CD4-positive, alpha-beta memory T cell (primary cell): Measurements from ENCODE around the gene TPK1. TPM values are rescaled to one million over a fixed set of nuclear protein-coding genes. Genes with fewer than 3 reads are reported as not detected.

Source experiments
- CTCF ChIA-PET: fragments of 350-600 bp; sonication (Branson Sonifier 250); formaldehyde crosslinking; loops from one replicate; lab custom pipeline; 2021; ENCODE audit warnings: inconsistent platforms; ENCODE audit not compliant: partially characterized antibody; lab: Charles Lee
- POLR2A ChIA-PET: fragments of 350-600 bp; sonication (Branson Sonifier 250); formaldehyde crosslinking; loops from one replicate; lab custom pipeline; 2021; ENCODE audit not compliant: partially characterized antibody; lab: Charles Lee
- DNase-seq, 5 donors: peaks; one replicate each; pipeline versions ENCODE4 v3.0.0 to v3.0.0-alpha.2; 2020 to 2022; ENCODE audit warnings: mixed read lengths in 1 of 5
- H3K27ac ChIP-seq: one replicate; pipeline ENCODE4 v1.7.0; 2013; ENCODE audit warnings: low read depth, low read length
- H3K27me3 ChIP-seq: 2 replicates; pipeline ENCODE4 v1.7.0; 2013; ENCODE audit warnings: mild to moderate bottlenecking, low read length, moderate library complexity; ENCODE audit not compliant: insufficient read depth
- H3K36me3 ChIP-seq: 2 replicates; pipeline ENCODE4 v1.7.0; 2013; ENCODE audit warnings: mild to moderate bottlenecking, low read length, moderate library complexity; ENCODE audit not compliant: insufficient read depth
- H3K4me1 ChIP-seq: 2 replicates; pipeline ENCODE4 v1.7.0; 2013; ENCODE audit warnings: mild to moderate bottlenecking, low read length, moderate library complexity; ENCODE audit not compliant: insufficient read depth
- H3K4me3 ChIP-seq, 2 donors: one replicate each; pipeline ENCODE4 v1.7.0; 2013; ENCODE audit warnings: low read length in 2 of 2, mild to moderate bottlenecking in 1 of 2
- H3K9me3 ChIP-seq, 2 donors: one replicate each; pipeline ENCODE4 v1.7.0; 2013; ENCODE audit warnings: low read length in 2 of 2, control low read depth in 1 of 2; ENCODE audit not compliant: control insufficient read depth in 1 of 2
- H3K27ac Mint-ChIP-seq, 7 donors: one replicate each; pipeline ENCODE4 v1.8.0; 2020 to 2021; ENCODE audit warnings: mixed read lengths in 7 of 7, mild to moderate bottlenecking in 6 of 7, inconsistent platforms in 3 of 7, moderate library complexity in 3 of 7
- H3K27me3 Mint-ChIP-seq, 2 donors: one replicate each; pipeline ENCODE4 v1.8.0; 2020 to 2021; ENCODE audit warnings: mixed read lengths in 2 of 2
- H3K36me3 Mint-ChIP-seq, 2 donors: one replicate each; pipeline ENCODE4 v1.8.0; 2020 to 2021; ENCODE audit warnings: mixed read lengths in 2 of 2, inconsistent platforms in 1 of 2, mild to moderate bottlenecking in 1 of 2
- H3K4me1 Mint-ChIP-seq, 4 donors: one replicate each; pipeline ENCODE4 v1.8.0; 2020 to 2021; ENCODE audit warnings: mixed read lengths in 4 of 4, mild to moderate bottlenecking in 1 of 4
- H3K4me3 Mint-ChIP-seq, 8 donors: one replicate each; pipeline ENCODE4 v1.8.0; 2020 to 2021; ENCODE audit warnings: mixed read lengths in 8 of 8, mild to moderate bottlenecking in 7 of 8, moderate library complexity in 6 of 8, inconsistent platforms in 3 of 8
- H3K9me3 Mint-ChIP-seq, 8 donors: one replicate each; pipeline ENCODE4 v1.8.0; 2020 to 2021; ENCODE audit warnings: mixed read lengths in 8 of 8, mild to moderate bottlenecking in 5 of 8, inconsistent platforms in 3 of 8, moderate library complexity in 1 of 8
- intact Hi-C: fragments of 100-400 bp; cut with micrococcal nuclease; formaldehyde crosslinking; loops from one replicate; pipeline ENCODE4 v1.15.1; 2023
- polyA plus RNA-seq, 2 donors: library from polyadenylated mRNA; unstranded; fragments of 300-500 nt; fragmentation: Illumina TruSeq; gene quantifications; one replicate each; pipeline ENCODE4 v1.2.3, GENCODE V29; 2021
- total RNA-seq, 2 experiments: library from RNA; stranded (reverse); gene quantifications; one replicate each; pipeline ENCODE4 v1.2.3, GENCODE V29; 2021

TPK1 gene
- total and polyA plus RNA-seq, 4 experiments from 2014 or later: 25.2 to 30.7 (median 27.8) TPM

GRCh38 chr7:144723301-144723700 is 112.6 kb downstream of the TPK1 start:
- no peak for DNase-seq
- Histone ChIP-seq H3K27ac (no peak overlapping the region), H3K27me3 (no peaks in the 10 kb centered on the region), H3K9me3 (no peaks in the 10 kb centered on the region), H3K36me3 (no peaks in the 10 kb centered on the region), H3K4me1 (no peaks in the 10 kb centered on the region), H3K4me3 (no peak overlapping the region)
- Mint-ChIP-seq H3K4me1 (peaks cover 0 to 10% (median 2%) of the 10 kb centered on the region in 4 donors), H3K36me3 (peaks cover 13 to 34% of the 10 kb centered on the region in 2 donors), H3K27ac (no peak overlapping the region), H3K27me3 (no peaks in the 10 kb centered on the region), H3K4me3 (no peak overlapping the region), H3K9me3 (peaks cover 0 to 6% (median 0%) of the 10 kb centered on the region in 8 donors)
- CTCF ChIA-PET: no interaction called here
- POLR2A ChIA-PET: no interaction called here
- intact Hi-C loops: no loop called here

DNA sequence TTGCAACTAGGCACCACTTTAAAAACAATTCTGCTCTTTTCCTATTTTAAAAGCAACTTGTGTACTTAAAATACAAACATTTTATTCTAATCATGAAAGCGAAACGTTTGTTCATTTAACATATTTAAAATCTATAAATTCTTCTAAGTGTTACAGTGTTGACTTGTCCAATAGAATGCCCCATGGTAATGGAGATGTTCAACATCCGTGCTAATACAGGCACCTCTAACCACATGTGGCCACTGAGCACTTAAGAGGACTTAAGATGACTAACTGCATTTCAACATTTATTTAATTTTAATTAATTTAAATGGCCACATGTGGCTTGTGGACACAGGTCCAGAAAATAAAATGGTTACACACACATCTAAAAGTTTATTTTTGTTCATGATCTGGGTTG is 115.1 kb downstream of the TPK1 start:
- no peak overlapping the region for H3K4me3 Mint-ChIP-seq
- Histone ChIP-seq H3K27ac (no peak overlapping the region), H3K4me3 (no peak overlapping the region), H3K4me1 (no peaks in the 10 kb centered on the region), H3K9me3 (no peaks in the 10 kb centered on the region), H3K27me3 (no peaks in the 10 kb centered on the region), H3K36me3 (no peaks in the 10 kb centered on the region)
- H3K36me3 Mint-ChIP-seq: peaks cover 13 to 27% of the 10 kb centered on the region in 2 donors
- CTCF ChIA-PET: no interaction called here
- POLR2A ChIA-PET: no interaction called here
- H3K27me3 Mint-ChIP-seq: no peaks in the 10 kb centered on the region
- intact Hi-C loops: no loop called here
- no peak for DNase-seq
- peaks cover 0 to 11% (median 3%) of the 10 kb centered on the region in 4 donors for H3K4me1 Mint-ChIP-seq
- H3K9me3 Mint-ChIP-seq: peaks cover 0 to 7% (median 0%) of the 10 kb centered on the region in 8 donors
- H3K27ac Mint-ChIP-seq: no peak overlapping the region

DNA sequence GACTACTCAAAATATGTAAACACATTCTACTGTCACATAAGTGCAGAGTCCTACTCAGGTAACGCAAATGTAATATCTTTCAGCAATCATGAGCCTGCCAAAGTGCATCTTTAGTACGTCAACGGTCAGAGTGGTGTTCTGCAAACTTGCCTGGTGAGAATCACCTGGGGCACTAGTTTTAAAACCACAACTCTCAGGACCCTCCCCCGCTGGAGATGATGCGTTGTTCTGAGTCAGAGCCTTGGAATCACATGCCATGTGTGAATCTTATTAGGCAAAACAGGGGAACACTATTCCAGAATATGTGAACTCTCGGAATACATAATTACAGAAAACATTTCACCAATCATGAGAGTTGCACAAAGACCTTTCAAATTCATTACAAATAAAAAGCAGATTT is 115.7 kb downstream of the TPK1 start:
- no peaks in the 10 kb centered on the region for H3K36me3 ChIP-seq
- no peak overlapping the region for H3K27ac ChIP-seq
- no peak overlapping the region for H3K4me3 Mint-ChIP-seq
- peaks cover 12 to 27% of the 10 kb centered on the region in 2 donors for H3K36me3 Mint-ChIP-seq
- intact Hi-C loops: no loop called here
- H3K4me1 ChIP-seq: no peaks in the 10 kb centered on the region
- ChIA-PET POLR2A (no interaction called here), CTCF (no interaction called here)
- H3K9me3 Mint-ChIP-seq: peaks cover 0 to 7% (median 0%) of the 10 kb centered on the region in 8 donors
- no peak for DNase-seq
- H3K4me3 ChIP-seq: no peak overlapping the region
- no peak overlapping the region for H3K27ac Mint-ChIP-seq
- H3K27me3 ChIP-seq: no peaks in the 10 kb centered on the region
- no peaks in the 10 kb centered on the region for H3K9me3 ChIP-seq
- no peaks in the 10 kb centered on the region for H3K27me3 Mint-ChIP-seq
- H3K4me1 Mint-ChIP-seq: peaks cover 0 to 11% (median 2%) of the 10 kb centered on the region in 4 donors

DNA sequence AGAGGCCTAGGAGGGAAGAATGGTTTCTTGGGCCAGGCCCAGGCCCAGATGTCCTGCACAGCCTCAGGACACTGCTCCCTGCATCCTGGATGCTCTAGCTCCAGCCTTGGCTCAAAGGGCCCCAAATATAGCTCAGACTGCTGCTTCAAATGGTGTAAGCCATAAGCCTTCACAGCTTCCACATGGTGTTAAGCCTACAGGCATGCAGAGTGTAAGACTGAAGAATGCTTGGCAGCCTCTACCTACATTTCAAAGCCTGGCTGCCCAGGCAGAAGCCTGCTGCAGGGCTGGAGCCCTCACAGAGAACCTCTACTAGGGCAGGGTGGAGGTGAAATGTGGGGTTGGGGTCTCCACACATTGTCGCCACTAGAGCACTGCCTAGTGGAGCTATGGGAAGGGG is 118.1 kb downstream of the TPK1 start:
- ChIA-PET POLR2A (no interaction called here), CTCF (no interaction called here)
- H3K36me3 Mint-ChIP-seq: peaks cover 11 to 27% of the 10 kb centered on the region in 2 donors
- peaks cover 0 to 7% (median 0%) of the 10 kb centered on the region in 8 donors for H3K9me3 Mint-ChIP-seq
- no peaks in the 10 kb centered on the region for H3K9me3 ChIP-seq
- H3K27me3 Mint-ChIP-seq: no peaks in the 10 kb centered on the region
- no peak for DNase-seq
- no peak overlapping the region for H3K27ac ChIP-seq
- H3K27ac Mint-ChIP-seq: no peak overlapping the region
- H3K4me1 Mint-ChIP-seq: peaks cover 13 to 21% (median 14%) of the 10 kb centered on the region in 4 donors
- H3K4me3 Mint-ChIP-seq: no peak overlapping the region
- H3K4me3 ChIP-seq: no peak overlapping the region
- H3K4me1 ChIP-seq: no peaks in the 10 kb centered on the region
- no peaks in the 10 kb centered on the region for H3K27me3 ChIP-seq
- H3K36me3 ChIP-seq: no peaks in the 10 kb centered on the region
- intact Hi-C loops: no loop called here

DNA sequence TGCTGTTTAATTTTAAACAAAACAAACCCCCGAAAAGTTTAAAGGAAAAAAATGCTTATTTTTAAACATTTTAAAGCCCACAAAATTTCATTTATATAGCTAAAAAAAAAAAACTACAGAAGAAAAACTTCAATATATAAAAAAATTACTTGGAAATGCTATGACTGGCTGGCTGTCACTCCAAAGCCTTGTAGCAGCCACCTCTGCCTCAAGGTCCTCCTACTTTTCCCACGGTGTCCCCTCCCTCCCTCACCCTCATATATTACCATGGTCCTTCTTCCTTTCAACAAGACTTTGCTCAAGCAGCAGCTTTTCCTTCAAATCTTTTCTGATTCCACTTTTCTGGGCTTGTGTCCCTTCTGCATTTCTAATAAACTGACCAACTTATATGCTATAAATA is 122.0 kb downstream of the TPK1 start:
- DNase-seq: no peak
- H3K27me3 ChIP-seq: no peaks in the 10 kb centered on the region
- Mint-ChIP-seq H3K9me3 (peaks cover 0 to 5% (median 0%) of the 10 kb centered on the region in 8 donors), H3K27me3 (no peaks in the 10 kb centered on the region), H3K4me3 (peak overlapping the region in 1 of 8 donors; percentile 44), H3K4me1 (peaks cover 13 to 23% (median 21%) of the 10 kb centered on the region in 4 donors), H3K36me3 (peaks cover 8 to 13% of the 10 kb centered on the region in 2 donors), H3K27ac (no peak overlapping the region)
- no peak overlapping the region for H3K27ac ChIP-seq
- no peaks in the 10 kb centered on the region for H3K9me3 ChIP-seq
- no peaks in the 10 kb centered on the region for H3K4me1 ChIP-seq
- ChIA-PET POLR2A (interaction anchor here (1.1 kb wide), 1 partner anchor 122 kb away, joined by 3 read pairs; the partner anchor contains the start of gene TPK1), CTCF (interaction anchor here (0.6 kb wide), 1 partner anchor 17 kb away, joined by 3 read pairs; no protein-coding TSS in a partner anchor)
- H3K36me3 ChIP-seq: no peaks in the 10 kb centered on the region
- H3K4me3 ChIP-seq: no peak overlapping the region
- intact Hi-C loops: no loop called here

GRCh38 chr7:144710791-144711190 is 125.1 kb downstream of the TPK1 start:
- POLR2A ChIA-PET: no interaction called here
- Histone ChIP-seq H3K27me3 (no peaks in the 10 kb centered on the region), H3K36me3 (no peaks in the 10 kb centered on the region), H3K9me3 (no peaks in the 10 kb centered on the region), H3K4me1 (no peaks in the 10 kb centered on the region), H3K4me3 (no peak overlapping the region), H3K27ac (no peak overlapping the region)
- Mint-ChIP-seq H3K27me3 (no peaks in the 10 kb centered on the region), H3K4me3 (no peak overlapping the region), H3K9me3 (no peaks in the 10 kb centered on the region), H3K36me3 (peaks cover 1 to 11% of the 10 kb centered on the region in 2 donors), H3K27ac (peak overlapping the region in 1 of 7 donors; percentile 25), H3K4me1 (peaks cover 13 to 23% (median 21%) of the 10 kb centered on the region in 4 donors)
- intact Hi-C loops: no loop called here
- CTCF ChIA-PET: no interaction called here
- DNase-seq: no peak

GRCh38 chr7:144709066-144709465 is 126.8 kb downstream of the TPK1 start:
- ChIA-PET CTCF (no interaction called here), POLR2A (no interaction called here)
- peaks cover 5 to 20% (median 15%) of the 10 kb centered on the region in 4 donors for H3K4me1 Mint-ChIP-seq
- Histone ChIP-seq H3K27me3 (no peaks in the 10 kb centered on the region), H3K27ac (no peak overlapping the region), H3K9me3 (no peaks in the 10 kb centered on the region), H3K4me3 (no peak overlapping the region), H3K4me1 (no peaks in the 10 kb centered on the region), H3K36me3 (no peaks in the 10 kb centered on the region)
- no peaks in the 10 kb centered on the region for H3K27me3 Mint-ChIP-seq
- peaks cover 12 to 24% of the 10 kb centered on the region in 2 donors for H3K36me3 Mint-ChIP-seq
- H3K27ac Mint-ChIP-seq: no peak overlapping the region
- H3K9me3 Mint-ChIP-seq: peaks cover 0 to 2% (median 0%) of the 10 kb centered on the region in 8 donors
- no peak for DNase-seq
- intact Hi-C loops: no loop called here
- H3K4me3 Mint-ChIP-seq: no peak overlapping the region
